HG02678 (cell line): ENCODE data around the gene CTNNAL1.
A peak's percentile ranks its signal among the peaks of the same experiment; 100 is the strongest.
"Not testable (repeated sequence)": the region's sequence is repeated elsewhere in the genome, so short reads cannot be mapped to it uniquely, and the experiment has no call there.

Experiments used
- ATAC-seq: cut with Tn5 transposase; IDR thresholded peaks from one replicate; pipeline ENCODE4 v1.9.1; 2021; ENCODE audit warnings: mild to moderate bottlenecking, moderate library complexity; ENCODE audit not compliant: unreplicated experiment

The CTNNAL1 gene

GRCh38 chr9:109012876-109013678, at the start of gene CTNNAL1:
Gene CTNNAL1 (minus strand): TSS chr9:109013499. CDS start chr9:109013442, 57 bp downstream.
- peak; percentile 69 for ATAC-seq

- no peak for ATAC-seq
Observed at GRCh38 chr9:109062543-109062942, 49.2 kb upstream of the CTNNAL1 start.

DNA sequence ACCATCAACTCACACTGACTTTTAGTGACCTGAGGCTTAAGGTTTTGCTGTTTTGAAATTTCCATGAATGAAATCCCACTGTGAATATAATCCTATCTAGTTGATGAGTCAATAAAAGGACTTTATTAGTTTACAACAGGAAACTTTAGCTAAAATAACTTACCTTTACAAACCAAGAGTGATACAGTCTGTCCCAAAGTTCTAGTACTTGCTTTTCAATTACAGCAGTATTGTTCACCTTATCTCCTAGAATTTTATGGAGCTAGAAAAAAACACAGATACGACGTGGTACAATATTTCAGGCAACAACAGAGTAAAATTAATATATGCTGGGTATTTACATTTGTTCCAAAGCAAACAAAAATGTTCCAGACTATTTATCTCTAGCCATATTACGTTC, 46.9 kb upstream of the CTNNAL1 start:
- ATAC-seq, result no peak

DNA sequence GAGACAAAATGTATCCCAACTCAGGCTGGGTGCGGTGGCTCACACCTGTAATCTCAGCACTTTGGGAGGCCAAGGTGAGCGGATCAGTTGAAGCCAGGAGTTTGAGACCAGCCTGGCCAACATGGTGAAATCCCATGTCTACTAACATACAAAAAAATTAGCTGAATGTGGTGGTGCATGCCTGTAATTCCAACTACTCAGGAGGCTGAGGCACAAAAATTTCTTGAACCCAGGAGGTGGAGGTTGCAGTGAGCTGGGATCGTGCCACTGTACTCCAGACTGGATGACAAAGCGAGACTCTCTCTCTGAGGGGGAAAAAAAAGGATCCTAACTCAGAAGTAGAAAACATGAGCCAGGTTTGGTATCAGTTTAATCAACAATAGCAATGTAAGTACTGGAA, 39.8 kb upstream of the CTNNAL1 start:
- ATAC-seq, result not testable (repeated sequence)

DNA sequence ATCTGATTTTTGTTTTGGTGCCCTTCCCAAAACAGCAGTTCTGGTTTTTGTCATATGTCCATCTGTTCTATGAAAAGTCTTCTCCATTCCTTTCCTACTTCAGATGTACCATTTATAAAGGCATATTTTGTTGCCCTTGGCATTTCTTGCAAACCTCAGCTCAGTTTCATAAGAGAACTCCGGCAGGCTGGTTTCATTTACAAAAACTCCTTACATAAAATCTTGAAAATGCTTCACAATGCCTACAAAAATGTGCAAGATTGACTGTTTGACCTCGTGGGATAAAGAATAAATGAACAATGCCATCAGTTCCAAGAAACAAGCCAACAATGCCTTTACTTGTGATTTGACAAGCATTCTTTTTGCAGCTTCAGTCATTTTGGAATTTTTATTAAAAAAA, 39.1 kb upstream of the CTNNAL1 start:
- ATAC-seq, result no peak

- ATAC-seq, result no peak
Observed at GRCh38 chr9:109051733-109052132, 38.4 kb upstream of the CTNNAL1 start.

DNA sequence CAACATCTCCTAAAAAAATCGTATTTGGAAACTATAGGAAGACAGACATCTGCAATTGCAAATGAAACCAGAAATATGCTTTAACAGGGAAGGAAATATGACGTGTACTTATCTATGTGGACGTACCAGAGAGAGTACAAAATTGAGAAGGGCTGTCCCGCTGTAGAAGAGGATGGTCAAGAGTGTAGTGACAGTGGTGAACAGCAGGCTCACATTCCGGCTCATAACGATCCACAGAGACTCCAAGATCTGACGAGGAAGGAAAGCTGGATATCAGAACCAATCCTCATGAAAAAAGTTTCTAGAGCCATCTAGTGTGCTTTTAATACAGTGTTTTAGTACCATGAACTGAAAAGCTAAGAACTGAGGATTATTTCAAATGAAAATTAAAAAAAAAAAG, 37.1 kb upstream of the CTNNAL1 start:
- no peak for ATAC-seq

DNA sequence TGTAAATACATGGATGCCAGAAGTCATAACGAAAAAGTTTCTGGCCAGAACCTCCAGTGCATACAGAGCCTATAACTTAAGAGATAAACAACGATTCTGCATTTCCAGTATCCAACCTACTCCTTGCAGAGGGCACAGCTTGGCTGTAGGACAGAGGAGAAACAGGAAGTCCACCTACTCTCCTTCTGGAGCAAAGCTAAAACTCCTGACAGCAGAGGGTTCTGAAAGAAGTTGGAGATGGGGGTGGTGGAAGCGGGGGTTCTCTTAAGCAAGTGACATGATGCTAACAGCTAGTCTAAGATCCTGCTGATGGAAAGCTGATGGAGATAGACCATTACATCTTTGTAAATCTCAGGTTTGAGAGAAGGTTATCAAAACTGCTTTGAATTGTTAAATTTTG, 35.5 kb upstream of the CTNNAL1 start:
- no peak for ATAC-seq

DNA sequence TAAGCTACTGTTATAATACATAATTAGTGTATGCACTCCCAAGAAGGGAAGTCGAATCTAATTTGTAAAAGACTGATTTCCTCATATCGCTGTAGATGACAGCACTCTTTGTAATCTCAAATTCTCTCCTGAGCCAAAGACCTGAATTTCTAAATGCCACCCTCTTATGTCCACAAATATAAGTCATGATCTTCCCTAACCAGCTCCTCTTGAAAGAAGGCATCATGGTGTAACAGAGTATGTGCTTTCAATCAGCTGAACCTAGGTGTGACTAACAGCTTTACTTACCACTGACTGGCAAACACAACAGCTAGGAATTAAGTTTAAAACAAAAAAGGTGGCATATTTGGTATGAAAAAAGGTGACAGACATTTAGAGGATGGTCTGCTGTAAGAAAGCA, 34.0 kb upstream of the CTNNAL1 start:
- no peak for ATAC-seq

GRCh38 chr9:109046346-109046745, 33.0 kb upstream of the CTNNAL1 start:
- ATAC-seq, result no peak

GRCh38 chr9:109043578-109043977, 30.3 kb upstream of the CTNNAL1 start:
- ATAC-seq, result no peak

GRCh38 chr9:109040571-109040970, 27.3 kb upstream of the CTNNAL1 start:
- ATAC-seq, result no peak

GRCh38 chr9:109039539-109039938, 26.2 kb upstream of the CTNNAL1 start:
- ATAC-seq, result no peak

GRCh38 chr9:109037946-109038715, 24.8 kb upstream of the CTNNAL1 start:
- ATAC-seq, result no peak

GRCh38 chr9:109036744-109037680, 23.7 kb upstream of the CTNNAL1 start:
- ATAC-seq, result no peak

DNA sequence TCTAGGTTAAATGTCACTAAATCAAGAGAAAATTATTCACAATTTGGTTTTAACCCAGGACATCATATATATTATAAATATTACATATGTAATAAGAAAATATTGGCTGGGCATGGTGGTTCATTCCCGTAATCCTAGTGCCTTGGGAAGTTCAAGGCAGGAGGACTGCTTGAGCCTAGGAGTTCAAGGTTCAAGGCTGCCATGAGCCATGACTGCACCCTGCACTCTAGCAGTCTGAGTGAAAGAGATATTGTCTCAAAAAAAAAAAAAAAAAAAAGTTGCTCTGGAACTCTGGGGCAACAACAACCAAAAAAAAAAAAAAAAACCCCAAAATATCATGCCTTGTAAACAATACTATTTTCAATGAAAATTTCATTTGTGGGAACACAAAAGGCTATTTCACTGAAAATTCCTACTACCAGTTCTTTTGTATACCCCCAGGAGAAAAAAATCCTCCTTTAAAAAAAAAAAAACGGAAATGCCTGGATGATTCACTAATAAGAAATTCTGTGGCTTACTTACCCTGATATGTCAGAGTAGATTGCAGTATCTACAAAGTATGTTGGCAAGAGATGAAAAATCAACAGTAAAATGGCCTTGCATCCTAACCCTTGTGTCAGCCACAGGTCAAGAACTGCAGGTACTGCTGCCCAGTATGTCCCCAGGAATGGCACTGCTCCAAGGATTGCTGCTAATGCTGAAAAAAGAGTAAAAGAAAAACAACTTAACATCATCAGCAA, 22.6 kb upstream of the CTNNAL1 start:
- ATAC-seq, result no peak

DNA sequence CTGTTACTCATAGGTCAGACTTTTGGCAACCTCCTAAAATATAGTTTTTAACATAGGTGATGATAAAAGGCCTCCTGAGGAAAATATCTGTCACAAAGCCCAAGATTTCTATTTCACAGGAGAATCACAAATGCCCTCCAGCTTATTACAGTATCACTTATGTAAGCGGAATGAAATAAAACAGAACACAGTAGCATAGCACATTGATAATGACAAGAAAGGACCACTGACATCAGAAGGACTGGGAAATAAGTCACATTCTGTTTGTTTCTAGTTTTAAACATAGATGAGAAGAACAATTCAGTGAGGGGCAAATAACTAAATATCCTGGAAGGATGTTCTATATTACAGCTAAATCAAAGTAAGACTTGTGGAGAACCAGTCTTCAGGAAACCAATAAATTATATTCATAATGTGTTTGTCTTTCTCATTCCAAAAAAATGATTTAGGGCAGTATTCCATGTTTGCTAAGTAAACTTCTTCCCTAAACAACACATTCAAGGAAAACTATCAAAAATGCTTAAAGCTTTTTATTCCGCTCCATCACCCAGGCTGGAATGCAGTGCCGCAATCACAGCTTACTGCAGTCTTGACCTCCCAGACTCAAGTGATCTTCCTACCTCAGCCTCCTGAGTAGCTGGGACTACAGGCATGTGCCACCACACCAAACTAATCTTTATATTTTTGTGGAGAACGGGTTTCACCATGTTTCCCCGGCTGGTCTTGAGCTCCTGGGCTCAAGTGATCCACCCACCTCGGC, 20.8 kb upstream of the CTNNAL1 start:
- no peak for ATAC-seq

DNA sequence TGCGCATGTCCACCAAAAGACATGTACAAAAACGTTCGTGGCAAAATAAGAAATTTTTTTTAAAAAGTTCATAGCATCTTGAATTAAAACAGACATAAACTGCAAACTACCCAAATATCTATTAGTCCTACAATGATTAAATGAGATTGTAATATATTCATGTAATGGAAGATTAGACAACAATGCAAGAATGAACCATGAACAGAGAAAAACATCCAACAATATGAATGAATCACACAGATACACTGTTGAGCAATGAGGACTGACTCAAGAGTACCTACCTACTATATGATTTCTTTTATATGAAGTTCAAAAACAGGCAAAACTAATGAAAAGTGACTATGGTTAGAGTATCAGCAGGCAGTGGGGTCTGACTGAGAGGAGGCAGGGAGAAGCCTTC, 17.9 kb upstream of the CTNNAL1 start:
- ATAC-seq, result no peak

DNA sequence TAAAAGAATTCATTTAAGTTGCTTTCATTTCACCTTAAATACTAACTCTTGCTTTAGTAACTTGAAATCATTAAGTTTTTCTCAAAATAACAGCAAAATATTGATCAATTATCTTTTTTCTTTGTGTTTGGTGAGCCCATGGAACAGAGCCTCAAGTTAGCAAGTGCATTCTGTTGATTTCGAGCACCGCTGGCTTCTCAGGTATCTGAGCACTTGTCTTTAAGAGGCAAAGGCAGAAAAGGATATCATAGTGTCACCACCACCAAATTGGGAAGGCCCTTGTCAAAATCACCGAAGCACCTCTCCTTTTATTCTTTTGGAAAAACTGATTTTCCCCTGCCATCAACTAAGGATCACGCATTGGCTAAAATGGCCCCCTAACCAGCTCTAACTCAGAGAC, 17.1 kb upstream of the CTNNAL1 start:
- ATAC-seq, result no peak

GRCh38 chr9:109028457-109028856, 15.2 kb upstream of the CTNNAL1 start:
- no peak for ATAC-seq
